Gastroesophageal sphincter (tissue), 3 donors: ENCODE measurements around the gene AK5.

Experiments
- CTCF ChIP-seq, 4 experiments: fragments of 200-600 bp in 2 of 4; fragments of 450-650 bp in 2 of 4; sonication (generic) in 1 of 4; IDR thresholded peaks; one replicate each; pipeline ENCODE4 v1.5.1; 2017 to 2019; ENCODE audit warnings: antibody characterized with exemption in 4 of 4, mild to moderate bottlenecking in 2 of 4, moderate library complexity in 2 of 4
- POLR2AphosphoS5 ChIP-seq: sonication (generic); formaldehyde crosslinking; IDR thresholded peaks from one replicate; pipeline ENCODE4 v1.6.1; 2017; ENCODE audit warnings: antibody characterized with exemption

DNA sequence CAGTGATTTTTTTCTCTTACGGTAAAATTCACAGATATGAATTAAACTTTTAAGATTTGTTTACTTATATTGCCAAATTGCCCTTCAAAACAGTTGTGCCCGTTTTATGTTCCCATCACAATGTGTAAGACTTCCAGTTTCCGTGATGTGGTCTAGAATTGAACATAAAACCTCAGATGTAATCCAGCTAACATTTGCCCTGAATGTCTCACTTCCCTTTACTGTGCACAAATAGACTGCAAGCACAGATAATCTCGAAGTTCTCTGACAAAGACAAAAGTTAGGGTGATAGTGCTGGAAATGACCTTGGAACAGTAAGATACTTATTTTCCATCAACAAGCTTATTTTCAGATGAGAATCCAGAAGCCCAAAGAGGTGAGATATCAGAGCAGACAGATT, 223.2 kb downstream of the AK5 start:
- TF ChIP-seq POLR2AphosphoS5 (no peak), CTCF (IDR thresholded peaks at IDR 0.05) (no peak)
